ENCODE measurements around the gene FTCD.

FTCD gene

DNA sequence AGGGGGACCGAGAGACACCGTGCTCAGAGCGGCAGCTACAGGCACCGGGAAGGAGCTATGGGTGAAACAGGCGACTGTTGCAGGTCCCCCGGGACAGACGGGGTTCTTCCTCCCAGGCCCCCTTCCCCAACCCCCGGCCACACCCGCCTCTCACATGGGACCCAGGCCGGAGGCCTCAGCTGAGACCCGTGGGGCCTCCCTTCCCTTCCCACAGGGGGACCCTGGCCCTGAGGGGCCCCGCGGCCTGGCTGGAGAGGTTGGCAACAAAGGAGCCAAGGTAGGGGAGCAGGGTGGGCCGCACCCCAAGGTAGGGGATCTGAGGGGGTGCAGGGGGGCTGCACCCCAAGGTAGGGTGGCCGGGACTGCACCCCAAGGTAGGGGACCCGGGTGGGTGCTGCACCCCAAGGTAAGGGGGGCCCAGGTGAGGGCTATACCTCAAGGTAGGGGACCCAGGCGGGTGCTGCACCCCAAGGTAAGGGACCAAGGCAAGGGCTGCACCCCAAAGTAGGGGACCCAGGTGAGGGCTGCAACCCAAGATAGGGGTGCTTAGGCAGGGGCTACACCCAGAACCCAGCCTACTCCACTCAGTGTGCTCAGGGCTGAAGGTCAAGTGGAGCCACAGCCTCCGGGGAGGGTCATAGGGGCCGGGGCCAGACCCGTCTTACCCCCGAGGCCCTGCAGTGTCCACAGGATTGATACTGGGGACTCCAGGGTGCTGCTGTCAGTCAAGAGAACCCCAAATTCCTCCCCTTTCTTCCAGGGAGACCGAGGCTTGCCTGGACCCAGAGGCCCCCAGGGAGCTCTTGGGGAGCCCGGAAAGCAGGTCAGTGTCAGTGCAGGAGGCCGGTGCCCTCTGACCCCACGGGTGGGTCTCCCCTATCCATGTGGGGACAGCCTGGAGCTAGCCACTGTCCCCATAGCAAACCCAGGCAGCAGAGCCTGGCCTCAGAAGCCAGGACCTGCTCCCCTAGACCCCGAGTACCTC lies 34.8 kb downstream of the FTCD start:
- DNase-seq (ENCODE audit: low read depth): no peak
- Histone ChIP-seq H3K9me3 (ENCODE audit: control insufficient read depth, low read length) (no peaks in the 10 kb centered on the region), H3K27me3 (replicated peaks; ENCODE audit: control insufficient read depth, insufficient read depth, low read length) (no peaks in the 10 kb centered on the region), H3K36me3 (ENCODE audit: control insufficient read depth, insufficient read depth, low read length, severe bottlenecking) (peaks cover 97% of the 10 kb centered on the region), H3K9ac (ENCODE audit: low read length) (no peak overlapping the region), H3K4me1 (ENCODE audit: control insufficient read depth, insufficient read depth, low read length) (peaks cover 22% of the 10 kb centered on the region), H3K4me3 (ENCODE audit: low read length) (no peak overlapping the region)

DNA sequence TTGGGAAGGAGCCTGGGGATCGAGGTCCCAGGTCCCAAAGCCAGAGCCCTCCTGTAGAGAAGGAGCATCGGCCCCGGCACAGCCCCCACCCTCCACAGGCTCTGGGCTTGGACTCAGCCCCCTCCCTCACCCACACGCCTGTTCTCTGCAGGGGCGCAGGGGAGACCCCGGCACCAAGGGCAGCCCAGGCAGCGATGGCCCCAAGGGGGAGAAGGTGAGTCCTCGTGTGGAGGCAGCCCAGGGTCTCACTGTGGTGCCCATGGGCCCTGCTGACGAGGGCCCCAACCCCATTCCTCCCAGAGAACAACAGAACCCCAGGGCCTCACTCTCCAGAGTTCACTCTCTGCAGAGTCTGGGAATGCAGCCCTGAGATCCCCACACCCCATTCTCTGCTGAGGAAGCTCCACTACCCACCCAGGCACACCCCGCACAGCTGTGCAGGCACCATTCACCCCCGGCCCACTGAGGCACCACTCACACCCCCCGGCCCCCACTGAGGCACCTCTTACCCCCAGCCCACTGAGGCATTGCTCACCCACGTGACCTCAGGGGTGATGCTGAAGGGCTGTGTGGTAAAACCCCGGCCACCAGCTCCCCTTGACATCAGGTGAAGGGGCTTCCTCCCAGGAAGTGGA lies 35.6 kb downstream of the FTCD start:
- H3K27me3 ChIP-seq (replicated peaks; ENCODE audit: control insufficient read depth, insufficient read depth, low read length): no peaks in the 10 kb centered on the region
- H3K9me3 ChIP-seq (ENCODE audit: control insufficient read depth, low read length): peaks cover 4% of the 10 kb centered on the region
- H3K4me1 ChIP-seq (ENCODE audit: control insufficient read depth, insufficient read depth, low read length): peaks cover 22% of the 10 kb centered on the region
- no peak for DNase-seq (ENCODE audit: low read depth)
- H3K4me3 ChIP-seq (ENCODE audit: low read length): no peak overlapping the region
- H3K36me3 ChIP-seq (ENCODE audit: control insufficient read depth, insufficient read depth, low read length, severe bottlenecking): peaks cover 97% of the 10 kb centered on the region
- H3K9ac ChIP-seq (ENCODE audit: low read length): no peak overlapping the region

DNA sequence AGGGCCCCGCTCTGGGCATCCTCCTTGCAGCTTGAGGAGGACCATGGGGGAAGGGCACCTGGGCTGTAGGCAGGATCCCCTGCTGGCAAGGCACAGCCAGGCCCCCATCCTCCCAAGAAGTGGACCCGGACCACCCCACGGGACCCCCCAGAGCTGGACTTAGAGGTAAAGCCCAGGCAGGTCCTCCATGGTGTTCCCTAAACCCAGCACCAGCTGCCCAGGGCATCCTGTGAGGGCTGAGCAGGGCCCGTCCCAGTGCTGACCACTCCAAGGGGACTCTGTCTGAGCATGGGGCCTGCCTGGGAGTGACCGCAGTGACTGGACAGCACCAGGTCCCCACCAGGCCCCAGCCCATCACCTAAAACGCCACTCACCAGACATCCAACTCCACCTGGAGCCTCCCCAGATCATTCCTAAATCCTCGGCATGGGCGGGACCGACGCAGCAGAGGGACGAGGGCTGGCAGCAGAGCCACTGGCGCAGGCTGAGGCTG lies 36.2 kb downstream of the FTCD start:
- peaks cover 8% of the 10 kb centered on the region for H3K9me3 ChIP-seq (ENCODE audit: control insufficient read depth, low read length)
- H3K4me3 ChIP-seq (ENCODE audit: low read length): no peak overlapping the region
- H3K4me1 ChIP-seq (ENCODE audit: control insufficient read depth, insufficient read depth, low read length): peaks cover 22% of the 10 kb centered on the region
- no peaks in the 10 kb centered on the region for H3K27me3 ChIP-seq (replicated peaks; ENCODE audit: control insufficient read depth, insufficient read depth, low read length)
- peaks cover 97% of the 10 kb centered on the region for H3K36me3 ChIP-seq (ENCODE audit: control insufficient read depth, insufficient read depth, low read length, severe bottlenecking)
- no peak overlapping the region for H3K9ac ChIP-seq (ENCODE audit: low read length)
- no peak for DNase-seq (ENCODE audit: low read depth)

DNA sequence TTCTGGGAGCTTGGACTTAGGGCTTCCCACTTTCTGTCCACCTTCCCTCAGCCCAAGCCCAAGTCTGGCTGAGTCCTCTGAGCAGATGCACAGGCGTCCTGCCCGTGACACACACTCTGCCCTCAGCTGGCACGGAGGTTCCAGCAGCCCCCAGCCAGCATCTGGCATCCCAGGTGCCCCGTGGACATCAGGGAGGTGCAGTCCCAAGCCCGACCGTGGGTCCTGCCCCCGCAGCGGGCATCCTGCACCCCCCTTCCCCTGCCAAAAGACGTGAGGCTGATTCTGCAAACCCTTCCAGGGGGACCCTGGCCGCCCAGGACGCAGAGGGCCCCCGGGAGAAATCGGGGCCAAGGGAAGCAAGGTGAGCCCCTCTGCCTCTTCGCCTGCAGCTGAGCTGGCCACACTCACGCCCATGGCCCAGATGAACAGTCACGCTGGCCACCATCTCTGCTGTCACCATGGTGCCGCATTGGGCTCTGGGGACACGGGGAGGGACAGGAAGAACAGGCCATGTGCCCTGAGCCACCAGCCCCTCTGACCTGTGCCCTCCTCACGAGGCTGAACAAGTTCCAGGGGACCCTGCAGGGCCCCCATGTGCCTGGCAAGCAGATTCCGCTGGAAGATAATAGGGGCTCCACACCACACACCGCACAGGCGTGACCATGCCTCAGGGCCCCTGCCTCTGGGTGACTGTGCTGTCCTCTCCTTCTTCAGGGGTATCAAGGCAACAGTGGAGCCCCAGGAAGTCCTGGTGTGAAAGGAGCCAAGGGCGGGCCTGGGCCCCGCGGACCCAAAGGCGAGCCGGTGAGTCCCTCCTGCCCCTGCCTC lies 36.8 kb downstream of the FTCD start:
- H3K4me1 ChIP-seq (ENCODE audit: control insufficient read depth, insufficient read depth, low read length): peaks cover 22% of the 10 kb centered on the region
- peaks cover 98% of the 10 kb centered on the region for H3K36me3 ChIP-seq (ENCODE audit: control insufficient read depth, insufficient read depth, low read length, severe bottlenecking)
- H3K27me3 ChIP-seq (replicated peaks; ENCODE audit: control insufficient read depth, insufficient read depth, low read length): no peaks in the 10 kb centered on the region
- H3K9me3 ChIP-seq (ENCODE audit: control insufficient read depth, low read length): peaks cover 8% of the 10 kb centered on the region
- H3K9ac ChIP-seq (ENCODE audit: low read length): peak overlapping the region; percentile 14
- H3K4me3 ChIP-seq (ENCODE audit: low read length): no peak overlapping the region
- no peak for DNase-seq (ENCODE audit: low read depth)

DNA sequence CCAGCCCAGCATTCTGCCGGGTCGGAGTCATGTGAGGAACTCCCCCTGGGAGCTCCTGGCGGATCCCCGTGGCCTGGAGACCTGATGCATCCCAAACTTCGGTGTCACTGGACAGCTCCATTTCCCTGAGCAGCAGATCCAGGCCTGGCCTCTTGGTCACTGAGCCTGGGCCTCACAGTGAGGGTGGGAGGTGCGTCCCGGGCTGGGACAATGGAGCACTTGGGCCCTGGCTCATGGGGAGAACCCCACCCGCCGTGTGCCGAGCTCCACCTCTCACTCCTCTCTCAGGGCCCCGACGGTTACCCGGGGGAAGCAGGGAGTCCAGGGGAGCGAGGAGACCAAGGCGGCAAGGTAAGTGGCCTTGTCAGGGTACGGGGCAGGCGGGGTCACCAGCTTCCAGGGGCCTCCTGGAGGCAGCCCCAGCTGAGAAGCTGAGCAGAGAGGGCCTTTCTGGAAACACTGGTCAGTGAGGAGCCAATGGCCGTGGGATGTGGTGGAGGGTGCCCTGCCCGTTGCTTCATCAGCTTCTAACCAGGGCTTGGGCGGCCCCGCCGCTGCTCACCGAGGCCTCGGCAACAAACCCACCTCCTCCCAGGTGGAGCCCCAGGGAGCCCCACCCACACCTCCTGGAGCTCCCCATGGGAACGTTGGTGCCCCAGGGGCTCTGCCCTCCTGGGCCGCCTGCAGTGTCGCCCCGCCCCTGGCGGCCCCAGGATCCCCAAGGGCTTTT lies 37.6 kb downstream of the FTCD start:
- Histone ChIP-seq H3K36me3 (ENCODE audit: control insufficient read depth, insufficient read depth, low read length, severe bottlenecking) (peaks cover 100% of the 10 kb centered on the region), H3K27me3 (replicated peaks; ENCODE audit: control insufficient read depth, insufficient read depth, low read length) (no peaks in the 10 kb centered on the region), H3K4me1 (ENCODE audit: control insufficient read depth, insufficient read depth, low read length) (peaks cover 22% of the 10 kb centered on the region), H3K9me3 (ENCODE audit: control insufficient read depth, low read length) (peaks cover 8% of the 10 kb centered on the region), H3K9ac (ENCODE audit: low read length) (no peak overlapping the region), H3K4me3 (ENCODE audit: low read length) (no peak overlapping the region)
- DNase-seq (ENCODE audit: low read depth): no peak

DNA sequence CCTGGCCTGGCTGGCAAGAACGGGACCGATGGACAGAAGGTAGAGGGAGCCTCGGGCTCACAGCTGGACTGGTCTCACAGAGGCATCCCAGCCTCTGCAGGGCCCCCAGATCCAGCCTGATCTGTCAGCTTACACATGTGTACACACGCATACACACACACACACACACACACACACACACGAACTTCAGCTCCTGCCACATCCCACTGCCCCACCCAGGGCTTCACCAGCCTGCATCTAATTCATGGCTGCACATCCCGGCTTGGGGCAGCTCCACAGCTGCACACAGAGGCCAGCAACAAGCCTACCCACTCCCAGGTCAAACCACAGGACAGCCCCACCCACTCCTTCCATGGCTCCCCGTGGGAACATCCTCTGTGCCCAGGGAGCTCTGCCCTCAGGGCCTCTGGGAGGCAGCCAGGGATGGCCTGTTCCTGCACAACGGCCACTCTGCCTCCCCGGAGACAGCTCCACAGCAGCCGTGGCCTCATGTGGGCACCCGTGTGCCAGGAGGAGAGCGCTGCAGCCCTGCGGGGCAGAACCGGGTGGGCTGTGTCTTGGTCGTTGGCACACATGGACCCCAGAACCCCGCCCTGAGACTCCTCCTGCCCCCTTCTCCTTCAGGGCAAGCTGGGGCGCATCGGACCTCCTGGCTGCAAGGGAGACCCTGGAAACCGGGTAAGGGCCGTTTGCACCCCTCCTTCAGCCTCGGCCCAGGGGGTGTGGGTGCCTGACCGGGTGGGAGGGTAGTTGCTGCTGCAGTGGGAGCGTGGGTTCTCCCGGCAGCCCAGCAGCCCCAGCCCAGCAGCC lies 38.4 kb downstream of the FTCD start:
- Histone ChIP-seq H3K27me3 (replicated peaks; ENCODE audit: control insufficient read depth, insufficient read depth, low read length) (no peaks in the 10 kb centered on the region), H3K36me3 (ENCODE audit: control insufficient read depth, insufficient read depth, low read length, severe bottlenecking) (peaks cover 100% of the 10 kb centered on the region), H3K9ac (ENCODE audit: low read length) (peak overlapping the region; percentile 73), H3K4me1 (ENCODE audit: control insufficient read depth, insufficient read depth, low read length) (peaks cover 19% of the 10 kb centered on the region), H3K9me3 (ENCODE audit: control insufficient read depth, low read length) (peaks cover 8% of the 10 kb centered on the region), H3K4me3 (ENCODE audit: low read length) (no peak overlapping the region)
- peak; percentile 66 for DNase-seq (ENCODE audit: low read depth)

DNA sequence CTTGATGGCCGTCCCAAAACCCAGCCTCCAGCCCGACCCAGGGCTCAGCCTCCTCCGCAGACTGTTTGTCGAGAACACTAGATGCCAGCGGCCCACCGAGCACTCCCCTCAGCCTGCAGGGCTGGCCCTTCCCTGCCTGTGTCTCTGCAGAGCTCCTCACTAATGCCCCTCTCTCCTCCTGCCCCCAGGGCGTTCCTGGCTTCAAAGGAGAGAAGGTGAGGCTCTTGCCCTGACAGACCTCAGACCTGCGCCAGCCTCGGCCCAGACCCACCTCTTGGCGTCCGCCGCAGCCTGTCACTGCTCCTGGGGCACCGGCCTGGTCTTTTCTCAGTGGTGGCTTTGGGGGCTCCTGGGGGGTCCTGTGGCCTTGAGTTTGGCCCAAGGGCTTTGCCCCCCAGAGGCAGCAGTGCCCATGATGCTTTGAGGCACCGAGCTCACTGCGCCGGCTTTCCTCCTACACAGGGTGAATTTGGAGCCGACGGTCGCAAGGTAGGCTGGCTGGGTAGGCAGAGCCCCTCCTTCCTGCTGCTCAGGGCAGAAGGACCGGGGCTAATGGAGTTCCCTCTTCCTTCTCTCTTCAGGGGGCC lies 39.1 kb downstream of the FTCD start:
- Histone ChIP-seq H3K36me3 (ENCODE audit: control insufficient read depth, insufficient read depth, low read length, severe bottlenecking) (peaks cover 96% of the 10 kb centered on the region), H3K9ac (ENCODE audit: low read length) (peak overlapping the region; percentile 73), H3K9me3 (ENCODE audit: control insufficient read depth, low read length) (peaks cover 8% of the 10 kb centered on the region), H3K27me3 (replicated peaks; ENCODE audit: control insufficient read depth, insufficient read depth, low read length) (no peaks in the 10 kb centered on the region), H3K4me1 (ENCODE audit: control insufficient read depth, insufficient read depth, low read length) (peaks cover 15% of the 10 kb centered on the region), H3K4me3 (ENCODE audit: low read length) (no peak overlapping the region)
- no peak for DNase-seq (ENCODE audit: low read depth)

DNA sequence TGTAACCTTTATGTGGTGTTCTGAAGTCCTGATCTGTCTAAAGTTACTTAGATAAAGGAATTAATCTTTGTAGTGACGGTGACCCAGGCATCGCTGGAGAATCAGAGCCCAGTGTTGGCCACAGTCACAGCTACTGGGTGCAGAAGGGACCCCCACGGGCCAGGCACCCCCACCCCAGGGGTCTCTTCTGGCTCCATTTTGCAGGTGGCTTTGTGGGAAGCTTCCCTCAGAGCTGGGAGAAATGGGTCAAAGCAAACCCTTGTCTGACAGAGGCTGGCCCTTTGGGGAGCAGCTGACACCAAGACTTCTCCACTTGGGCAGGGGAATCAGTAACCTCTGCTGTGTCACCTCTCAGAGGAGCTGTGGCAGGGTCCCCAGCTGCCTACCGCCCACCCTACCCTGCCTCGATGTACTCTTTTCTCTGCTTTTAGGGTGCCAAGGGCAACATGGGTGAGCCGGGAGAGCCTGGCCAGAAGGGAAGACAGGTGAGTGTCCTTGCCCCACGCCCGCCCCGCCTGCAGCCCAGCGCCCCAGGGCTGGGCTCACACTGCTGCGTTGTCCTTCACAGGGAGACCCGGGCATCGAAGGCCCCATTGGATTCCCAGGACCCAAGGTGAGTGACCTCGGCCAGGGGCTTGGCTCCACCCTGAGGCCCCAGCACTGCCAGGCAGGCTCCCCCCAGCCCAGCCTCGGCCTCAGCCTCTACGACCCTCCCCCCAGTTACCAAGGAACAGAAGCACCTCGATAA lies 39.8 kb downstream of the FTCD start:
- DNase-seq (ENCODE audit: low read depth): no peak
- Histone ChIP-seq H3K4me3 (ENCODE audit: low read length) (no peak overlapping the region), H3K27me3 (replicated peaks; ENCODE audit: control insufficient read depth, insufficient read depth, low read length) (no peaks in the 10 kb centered on the region), H3K9me3 (ENCODE audit: control insufficient read depth, low read length) (peaks cover 8% of the 10 kb centered on the region), H3K36me3 (ENCODE audit: control insufficient read depth, insufficient read depth, low read length, severe bottlenecking) (peaks cover 96% of the 10 kb centered on the region), H3K9ac (ENCODE audit: low read length) (peak overlapping the region; percentile 73), H3K4me1 (ENCODE audit: control insufficient read depth, insufficient read depth, low read length) (peaks cover 20% of the 10 kb centered on the region)

DNA sequence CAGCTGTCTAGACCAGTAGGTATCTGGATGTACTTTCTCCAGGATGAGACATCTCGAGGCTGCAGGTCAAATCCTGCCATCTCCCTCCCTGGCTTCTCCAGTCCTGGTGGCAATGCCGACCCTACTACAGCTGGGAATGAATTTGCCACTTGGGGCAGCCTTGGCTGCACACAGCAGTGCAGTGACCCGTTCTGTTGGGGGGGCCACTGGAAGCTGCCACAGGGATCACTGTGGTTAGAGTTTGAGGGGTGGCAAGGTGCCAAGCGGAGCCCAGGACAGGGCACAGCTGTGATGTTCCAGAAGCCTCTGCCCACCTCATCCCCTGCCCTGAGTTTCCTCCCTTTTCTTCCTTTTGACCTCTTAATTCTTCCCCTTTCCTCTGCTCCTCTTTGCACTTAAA lies 40.4 kb downstream of the FTCD start:
- peaks cover 26% of the 10 kb centered on the region for H3K4me1 ChIP-seq (ENCODE audit: control insufficient read depth, insufficient read depth, low read length)
- H3K9ac ChIP-seq (ENCODE audit: low read length): peak overlapping the region; percentile 12
- H3K27me3 ChIP-seq (replicated peaks; ENCODE audit: control insufficient read depth, insufficient read depth, low read length): no peaks in the 10 kb centered on the region
- peaks cover 8% of the 10 kb centered on the region for H3K9me3 ChIP-seq (ENCODE audit: control insufficient read depth, low read length)
- H3K4me3 ChIP-seq (ENCODE audit: low read length): no peak overlapping the region
- DNase-seq (ENCODE audit: low read depth): no peak
- H3K36me3 ChIP-seq (ENCODE audit: control insufficient read depth, insufficient read depth, low read length, severe bottlenecking): peaks cover 94% of the 10 kb centered on the region

All from adipocyte (in vitro differentiated cells).